GM04503 (cell line): ENCODE results near the gene SGSM2.

Experiments
- DNase-seq: peaks from one replicate; pipeline ENCODE4 v3.0.0-alpha.2; 2012; ENCODE audit warnings: low read depth

SGSM2 gene

GRCh38 chr17:2398655-2399571 lies 61.6 kb downstream of the SGSM2 start:
- no peak for DNase-seq

GRCh38 chr17:2399572-2400473 lies 62.5 kb downstream of the SGSM2 start:
- peak; percentile 89 for DNase-seq

GRCh38 chr17:2400474-2400866 lies 63.2 kb downstream of the SGSM2 start:
- no peak for DNase-seq

- no peak for DNase-seq
These were observed 63.6 kb downstream of the SGSM2 start, which contains the start of gene MNT for GRCh38 chr17:2400877-2401425. TSS of gene MNT (minus strand) at chr17:2401060. CDS start at chr17:2400712, 348 bp downstream.

GRCh38 chr17:2401426-2402221 lies 64.3 kb downstream of the SGSM2 start:
- peak; percentile 92 for DNase-seq

GRCh38 chr17:2402544-2402943 lies 65.2 kb downstream of the SGSM2 start:
- no peak for DNase-seq

GRCh38 chr17:2403044-2403443 lies 65.7 kb downstream of the SGSM2 start:
- no peak for DNase-seq

- peak; percentile 94 for DNase-seq
These were observed 68.1 kb downstream of the SGSM2 start for GRCh38 chr17:2405247-2405926.

- no peak for DNase-seq
These were observed 69.1 kb downstream of the SGSM2 start for GRCh38 chr17:2406271-2406902.

GRCh38 chr17:2406903-2407790 lies 69.8 kb downstream of the SGSM2 start:
- DNase-seq, result peak; percentile 90

GRCh38 chr17:2410951-2411350 lies 73.7 kb downstream of the SGSM2 start:
- DNase-seq, result no peak

GRCh38 chr17:2412561-2413021 lies 75.3 kb downstream of the SGSM2 start:
- DNase-seq, result no peak

- DNase-seq, result no peak
These were observed 77.3 kb downstream of the SGSM2 start for GRCh38 chr17:2414446-2415064.

GRCh38 chr17:2415081-2415480 lies 77.8 kb downstream of the SGSM2 start:
- DNase-seq, result no peak

- DNase-seq, result no peak
These were observed 78.9 kb downstream of the SGSM2 start for GRCh38 chr17:2416010-2416734.

GRCh38 chr17:2418572-2418971 lies 81.3 kb downstream of the SGSM2 start:
- no peak for DNase-seq

GRCh38 chr17:2419486-2419885 lies 82.2 kb downstream of the SGSM2 start:
- DNase-seq, result no peak

- DNase-seq, result no peak
These were observed 82.9 kb downstream of the SGSM2 start for GRCh38 chr17:2420176-2420575.
